HG02610 (cell line): ENCODE measurements around the gene CDK16.

Experiments
- ATAC-seq: cut with Tn5 transposase; IDR thresholded peaks from one replicate; pipeline ENCODE4 v1.9.1; 2021; ENCODE audit warnings: mild to moderate bottlenecking, moderate library complexity; ENCODE audit not compliant: unreplicated experiment

Gene CDK16

GRCh38 chrX:47226531-47227333 is 8.3 kb downstream of the CDK16 start:
- ATAC-seq: no peak

GRCh38 chrX:47227334-47227583 is 8.8 kb downstream of the CDK16 start:
- no peak for ATAC-seq

- no peak for ATAC-seq
Observed at GRCh38 chrX:47228550-47229270, 10.2 kb downstream of the CDK16 start.

GRCh38 chrX:47229427-47229826 is 10.9 kb downstream of the CDK16 start:
- no peak for ATAC-seq

GRCh38 chrX:47230136-47230868 is 11.8 kb downstream of the CDK16 start:
- no peak for ATAC-seq

GRCh38 chrX:47231167-47231566 is 12.7 kb downstream of the CDK16 start:
- ATAC-seq: no peak

GRCh38 chrX:47232197-47232802 is 13.8 kb downstream of the CDK16 start:
- ATAC-seq: no peak

- ATAC-seq: peak; percentile 11
Observed at GRCh38 chrX:47232803-47233332, 14.4 kb downstream of the CDK16 start, which contains the start of gene USP11. Gene USP11 (plus strand): TSS chrX:47233009. CDS start chrX:47233044, 35 bp downstream.

- peak; percentile 85 for ATAC-seq
Observed at GRCh38 chrX:47233333-47234113, 15.0 kb downstream of the CDK16 start.

- ATAC-seq: no peak
Observed at GRCh38 chrX:47234583-47234982, 16.1 kb downstream of the CDK16 start.

GRCh38 chrX:47235691-47236103 is 17.2 kb downstream of the CDK16 start:
- ATAC-seq: no peak

GRCh38 chrX:47239199-47239598 is 20.7 kb downstream of the CDK16 start:
- ATAC-seq: no peak

- no peak for ATAC-seq
Observed at GRCh38 chrX:47239898-47240545, 21.5 kb downstream of the CDK16 start.

- no peak for ATAC-seq
Observed at GRCh38 chrX:47240619-47241018, 22.1 kb downstream of the CDK16 start.

GRCh38 chrX:47241201-47242011 is 22.9 kb downstream of the CDK16 start:
- no peak for ATAC-seq

GRCh38 chrX:47242321-47242720 is 23.8 kb downstream of the CDK16 start:
- ATAC-seq: no peak

GRCh38 chrX:47243351-47243750 is 24.9 kb downstream of the CDK16 start:
- ATAC-seq: no peak

GRCh38 chrX:47244676-47245075 is 26.2 kb downstream of the CDK16 start:
- ATAC-seq: no peak

GRCh38 chrX:47245156-47245555 is 26.7 kb downstream of the CDK16 start:
- ATAC-seq: no peak
